Medulla oblongata (tissue), 1 donor: Measurements from ENCODE around the gene MPPE1.
A peak's percentile ranks its signal among the peaks of the same experiment; 100 is the strongest.

ENCODE experiments used
- DNase-seq: peaks from one replicate; pipeline ENCODE4 v3.0.0-alpha.2; 2015; ENCODE audit errors: extremely low spot score

The MPPE1 gene

DNA sequence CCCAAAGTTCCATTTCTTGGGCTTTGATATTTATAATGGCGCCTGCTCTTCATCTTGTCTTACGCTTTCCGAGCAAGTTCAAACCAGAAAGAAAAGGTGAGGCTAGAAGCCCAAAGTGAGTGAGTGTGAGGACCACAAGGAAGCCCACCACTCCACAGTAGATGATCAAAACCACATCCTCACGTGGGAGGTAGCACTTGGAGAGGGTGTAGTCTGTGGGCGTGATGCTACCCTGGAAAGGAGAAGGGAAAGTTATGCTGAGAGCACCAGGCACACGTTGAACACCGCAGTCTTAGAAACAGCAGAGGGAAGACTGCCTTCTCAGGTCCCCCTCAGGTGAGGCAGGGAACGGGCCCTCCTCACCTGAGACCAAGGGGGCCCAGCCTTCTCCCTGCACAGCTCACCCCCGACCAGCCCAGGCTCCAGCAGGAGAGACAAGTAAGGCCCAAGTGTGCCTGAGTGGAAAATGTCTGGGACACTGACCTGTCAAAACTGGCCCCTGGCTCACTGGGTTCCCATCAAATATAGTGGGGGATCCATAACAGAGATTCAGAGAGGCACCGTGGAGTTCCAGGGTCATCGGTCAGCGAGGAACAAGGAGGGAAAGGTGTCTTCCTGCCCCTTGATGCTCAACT, 23.6 kb downstream of the MPPE1 start:
- peak; percentile 19 for DNase-seq

GRCh38 chr18:11883153-11883552, 25.0 kb downstream of the MPPE1 start:
- peak; percentile 59 for DNase-seq

DNA sequence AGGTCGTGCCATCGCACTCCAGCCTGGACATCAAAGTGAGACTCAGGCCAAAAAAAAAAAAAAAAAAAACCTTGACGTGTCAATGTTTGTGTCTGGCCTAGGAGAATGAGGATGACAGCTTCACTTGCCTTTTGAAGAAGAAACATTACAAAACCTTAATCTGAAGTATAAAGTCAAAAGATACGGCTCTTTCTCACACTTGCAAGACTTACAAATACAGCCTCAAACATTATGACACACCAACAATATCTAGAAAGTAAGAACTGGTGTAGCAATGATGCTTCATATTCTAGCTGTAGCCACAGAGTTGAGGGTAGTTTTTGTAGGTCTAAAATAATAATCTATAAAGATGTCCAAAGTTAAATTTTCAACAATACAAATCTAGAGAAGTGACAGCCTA, 25.5 kb downstream of the MPPE1 start:
- no peak for DNase-seq

- DNase-seq: no peak
Observed at GRCh38 chr18:11880586-11881304, 27.4 kb downstream of the MPPE1 start.

- DNase-seq: no peak
Observed at GRCh38 chr18:11877497-11878135, 30.5 kb downstream of the MPPE1 start.

- no peak for DNase-seq
Observed at GRCh38 chr18:11874676-11875075, 33.4 kb downstream of the MPPE1 start.

DNA sequence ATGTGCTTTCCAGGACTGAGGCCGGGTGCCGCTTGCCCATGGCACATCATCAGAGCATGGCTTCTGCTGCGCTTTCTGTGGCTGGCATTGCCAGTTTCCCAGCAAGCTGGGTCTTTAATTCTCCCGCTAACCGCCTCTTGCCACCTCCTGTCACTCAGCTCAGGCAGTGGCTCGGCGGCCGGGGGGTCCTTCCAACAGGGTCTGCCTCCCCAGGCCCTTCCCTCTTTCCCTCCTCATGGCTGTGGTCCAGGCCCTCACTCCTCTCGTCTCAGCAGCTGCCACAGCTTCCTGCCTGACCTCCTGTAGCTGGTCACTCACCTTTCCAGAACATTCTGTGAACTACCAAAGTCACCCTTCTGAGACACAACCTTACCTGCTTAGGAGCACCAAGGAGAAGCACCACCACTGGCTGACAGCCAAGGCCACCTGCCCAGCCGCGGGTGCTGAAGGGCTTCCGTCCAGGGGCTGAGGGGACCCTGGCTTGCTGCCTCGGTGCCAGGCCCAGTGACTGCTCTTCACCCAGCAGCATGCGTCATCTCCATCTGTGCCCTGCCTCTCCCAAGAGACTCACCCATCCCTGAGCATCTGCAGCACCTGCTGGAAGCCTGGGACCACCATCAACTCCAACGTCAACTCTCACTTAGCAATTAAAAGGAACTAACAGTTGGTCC, 34.3 kb downstream of the MPPE1 start:
- DNase-seq: no peak

DNA sequence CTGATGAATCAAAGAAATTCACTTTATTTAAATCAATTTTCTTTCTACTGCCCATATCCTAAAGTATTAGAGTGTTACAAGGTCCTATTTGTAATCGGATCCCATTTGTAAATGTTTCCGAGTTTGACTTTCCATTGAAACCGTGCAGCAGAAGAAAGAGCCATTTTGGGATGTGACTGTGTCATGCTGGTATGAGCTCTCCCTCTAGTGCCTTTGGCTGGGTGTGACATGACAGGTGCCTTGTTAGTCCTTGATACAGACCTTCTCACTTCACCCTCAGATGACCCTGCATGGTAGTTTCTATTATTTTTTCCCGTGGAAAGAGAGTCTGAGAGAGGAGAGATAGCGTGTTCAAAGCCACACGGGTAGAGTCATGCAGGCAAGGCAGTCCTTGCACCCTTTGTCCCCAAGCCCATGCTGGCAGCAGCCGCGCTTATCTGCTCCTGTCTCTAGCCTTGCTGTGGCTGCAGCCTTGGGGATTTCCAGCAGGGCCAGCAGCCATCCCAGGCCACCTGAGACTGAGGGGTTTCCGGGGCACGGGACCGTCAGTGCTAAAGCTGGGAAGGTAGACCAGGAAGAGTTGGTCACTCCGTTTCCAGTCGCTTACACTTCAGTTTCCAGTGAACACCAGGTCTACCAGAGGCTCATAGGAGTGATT, 35.5 kb downstream of the MPPE1 start:
- DNase-seq: no peak

DNA sequence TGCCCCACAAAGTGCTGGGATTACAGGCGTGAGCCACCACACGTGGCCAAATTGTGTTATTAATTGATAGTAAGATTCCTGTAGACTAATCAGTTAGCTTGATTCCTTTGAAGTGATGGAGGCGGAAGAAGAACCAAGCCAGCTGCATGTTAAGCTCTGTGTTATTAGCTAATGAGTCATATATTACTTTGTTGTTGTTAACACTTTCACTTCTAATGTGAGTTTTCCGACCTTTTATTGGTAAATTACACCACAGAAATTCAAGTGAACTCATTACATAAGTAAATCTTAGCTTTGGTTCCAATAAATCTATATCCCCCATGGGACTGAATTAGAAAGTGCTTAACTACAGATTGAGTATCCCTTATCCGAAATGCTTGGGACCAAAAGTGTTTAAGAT, 36.6 kb downstream of the MPPE1 start:
- DNase-seq: no peak

- DNase-seq: no peak
Observed at GRCh38 chr18:11868230-11868629, 39.9 kb downstream of the MPPE1 start.

DNA sequence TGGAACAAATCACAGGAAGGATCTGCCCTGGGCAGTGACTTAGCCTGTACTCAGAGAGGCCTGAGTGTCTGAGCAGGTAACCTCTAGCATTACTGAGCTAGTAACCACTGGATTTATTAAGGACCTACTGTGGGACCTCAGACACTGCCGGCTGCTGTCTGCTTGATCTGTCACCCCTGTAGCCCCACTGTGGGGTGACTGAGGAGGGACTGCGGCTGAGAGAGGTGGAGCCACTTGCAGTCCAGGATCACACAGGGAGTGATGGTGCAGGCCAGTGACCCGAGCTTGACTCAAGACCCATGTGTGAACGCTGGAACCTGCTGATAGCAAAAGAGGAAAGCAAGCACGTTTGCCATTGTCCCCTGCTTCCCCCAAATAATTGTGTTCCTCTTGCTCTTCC, 41.4 kb downstream of the MPPE1 start:
- no peak for DNase-seq

DNA sequence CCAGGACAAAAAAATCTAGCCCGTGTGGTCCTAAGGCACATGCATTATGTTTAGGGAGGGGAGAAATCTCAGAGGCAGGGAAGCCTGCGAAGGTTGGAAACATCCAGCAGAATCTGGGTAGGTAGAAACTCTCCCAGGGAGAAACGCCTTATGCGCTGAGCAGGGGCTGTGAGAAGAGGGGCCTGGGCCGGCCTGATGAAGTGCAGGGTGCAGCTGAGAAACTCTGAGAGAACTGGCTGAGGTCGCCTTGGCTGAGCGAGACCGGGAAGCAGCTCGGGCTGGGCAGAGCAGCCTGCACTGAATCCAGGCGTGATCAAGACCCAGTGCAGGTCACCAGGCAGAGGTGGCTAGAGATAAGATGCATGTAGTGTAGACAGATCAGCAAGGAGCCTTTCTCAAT, 41.8 kb downstream of the MPPE1 start:
- DNase-seq: no peak

GRCh38 chr18:11865071-11865470, 43.0 kb downstream of the MPPE1 start:
- no peak for DNase-seq

- DNase-seq: no peak
Observed at GRCh38 chr18:11864471-11864870, 43.6 kb downstream of the MPPE1 start.

DNA sequence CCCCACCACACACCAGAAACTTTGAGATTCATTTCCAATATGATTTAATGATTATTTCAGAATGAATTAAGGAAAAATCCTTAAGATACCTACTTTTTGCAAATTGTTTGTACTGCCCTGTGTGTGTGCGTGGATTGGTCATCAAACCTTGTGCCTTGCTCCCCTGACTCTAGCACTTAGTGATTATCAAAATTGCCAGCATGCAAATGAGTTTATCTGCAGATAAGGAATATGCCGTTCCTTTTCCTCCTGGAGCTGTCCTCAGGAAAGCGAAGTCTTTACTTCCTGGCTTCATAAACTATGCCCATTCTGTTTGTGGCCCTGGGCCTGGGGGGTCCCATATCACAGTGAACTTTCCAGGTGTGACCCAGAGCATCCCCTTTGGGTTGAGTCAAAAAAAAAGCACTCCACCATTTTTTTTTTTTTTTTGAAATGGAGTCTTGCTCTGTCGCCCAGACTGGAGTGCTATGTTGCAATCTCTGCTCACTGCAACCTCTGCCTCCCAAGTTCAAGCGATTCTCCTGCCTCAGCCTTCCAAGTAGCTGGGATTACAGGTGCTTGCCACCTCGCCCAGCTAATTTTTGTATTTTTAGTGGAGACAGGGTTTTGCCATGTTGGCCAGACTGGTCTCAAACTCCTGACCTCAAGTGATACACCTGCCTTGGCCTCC, 45.5 kb downstream of the MPPE1 start:
- DNase-seq: no peak

GRCh38 chr18:11861583-11862288, 46.4 kb downstream of the MPPE1 start:
- no peak for DNase-seq

DNA sequence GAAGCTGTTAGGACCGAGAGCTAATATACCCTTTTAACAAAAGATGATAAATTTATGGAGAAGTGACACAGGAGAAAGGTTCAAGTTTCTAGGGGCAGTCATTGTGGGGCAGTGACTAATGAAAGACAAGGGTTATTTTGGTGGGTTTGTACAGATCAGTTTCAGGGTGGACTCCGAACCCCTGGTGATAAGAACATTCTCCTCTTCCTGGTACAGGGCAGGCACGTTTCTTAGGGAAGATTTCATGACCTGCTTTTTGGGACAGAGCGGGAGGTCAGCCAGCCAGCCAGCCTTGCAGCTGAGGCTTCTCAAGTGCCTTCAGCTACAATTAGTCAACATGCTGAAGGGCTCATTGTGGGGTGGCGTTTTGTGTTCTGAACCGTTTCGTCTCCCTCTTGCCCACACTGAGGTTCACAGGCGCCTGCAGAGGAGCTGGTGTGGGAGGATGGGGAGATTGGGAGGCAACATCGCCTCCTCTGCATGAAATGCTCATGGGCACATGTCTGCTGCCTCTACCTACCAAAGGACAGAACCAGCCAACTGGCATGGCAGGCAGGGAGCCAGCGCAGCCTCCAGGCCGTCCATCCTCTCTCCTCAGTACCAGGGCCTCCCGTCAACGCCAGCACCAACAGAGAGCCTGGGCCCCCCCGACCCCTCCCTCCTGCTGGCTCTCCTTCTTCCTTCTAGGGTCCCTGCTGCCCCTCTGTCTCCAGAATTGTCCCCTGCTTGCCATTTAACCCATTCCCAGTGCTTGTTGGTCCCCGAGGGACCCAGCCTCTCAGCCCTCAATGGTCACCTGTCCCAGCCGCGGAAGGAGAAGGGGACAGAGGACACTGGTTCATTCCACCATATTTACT, 47.3 kb downstream of the MPPE1 start:
- DNase-seq: no peak

DNA sequence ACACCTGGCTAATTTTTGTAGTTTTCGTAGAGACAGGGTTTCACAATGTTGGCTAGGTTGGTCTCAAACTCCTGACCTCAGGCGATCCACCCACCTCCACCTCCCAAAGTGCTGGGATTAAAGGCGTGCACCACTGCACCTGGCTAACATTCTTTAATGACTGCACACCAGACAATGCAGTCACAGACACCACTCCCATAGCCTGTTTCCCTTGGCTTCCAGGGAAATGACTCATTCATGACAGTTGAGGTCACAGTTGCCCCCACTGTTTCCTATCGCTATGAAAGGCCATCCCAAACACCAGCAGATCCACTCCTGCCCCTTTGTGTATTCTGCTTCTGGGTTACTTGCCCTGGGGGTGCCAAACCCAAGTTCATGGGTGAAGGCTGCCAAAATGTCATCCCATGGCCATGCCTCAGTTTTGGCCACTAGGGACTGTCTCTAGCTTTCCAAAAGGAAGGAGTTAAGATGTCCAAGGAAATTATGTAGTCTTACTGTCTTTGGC, 48.2 kb downstream of the MPPE1 start:
- no peak for DNase-seq

DNA sequence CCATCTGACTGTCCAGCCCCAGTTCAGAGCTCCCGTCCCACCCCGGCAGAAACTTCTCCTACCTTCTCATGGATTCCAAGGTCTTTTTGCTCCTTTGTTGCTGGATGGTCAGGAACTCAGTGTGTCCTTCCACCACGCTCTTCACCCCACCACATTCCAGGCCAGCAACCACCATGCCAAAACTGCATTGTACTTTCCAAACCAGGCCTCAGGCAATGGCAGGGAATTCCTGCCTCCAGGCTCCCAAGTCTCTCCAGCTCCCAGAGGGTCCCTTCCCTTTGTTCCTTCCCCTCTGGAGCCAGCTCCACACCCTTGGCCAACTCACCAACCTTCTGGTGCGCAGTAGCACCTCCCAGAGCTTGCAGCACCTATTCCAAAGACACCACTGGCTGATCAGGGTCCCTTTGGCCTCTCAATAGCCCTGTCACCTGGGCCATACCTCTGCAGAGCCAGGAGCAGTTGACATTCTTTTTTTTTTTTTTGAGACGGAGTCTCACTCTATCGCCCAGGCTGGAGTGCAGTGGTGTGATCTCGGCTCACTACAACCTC, 48.8 kb downstream of the MPPE1 start:
- DNase-seq: no peak
